CD4-positive, alpha-beta T cell (primary cell): ENCODE results near the gene ERC2. TPM values are rescaled to one million over a fixed set of nuclear protein-coding genes. Genes with fewer than 3 reads are reported as not detected.

Experiments used
- ATAC-seq: fragments of 200-7000 bp; cut with Tn5 transposase; one replicate; pipeline ENCODE4 v1.10.0; 2022; ENCODE audit warnings: mild to moderate bottlenecking; ENCODE audit not compliant: poor library complexity
- CTCF ChIA-PET: fragments of 350-600 bp; sonication (Branson Sonifier 250); formaldehyde crosslinking; loops from one replicate; lab custom pipeline; 2021; ENCODE audit warnings: antibody characterized with exemption, inconsistent platforms; lab: Charles Lee
- POLR2A ChIA-PET: fragments of 350-600 bp; sonication (Branson Sonifier 250); formaldehyde crosslinking; loops from one replicate; lab custom pipeline; 2021; ENCODE audit warnings: antibody characterized with exemption, inconsistent platforms; lab: Charles Lee
- DNase-seq, 14 experiments: peaks; one replicate each; pipeline ENCODE4 v3.0.0-alpha.2; 2013 to 2020; ENCODE audit warnings: mixed read lengths in 2 of 14
- H3K27ac ChIP-seq, 2 donors: one replicate each; pipeline versions ENCODE4 v1.5.1 to v1.7.0; 2013; ENCODE audit warnings: low read length in 2 of 2, low read depth in 1 of 2, mild to moderate bottlenecking in 1 of 2
- H3K27me3 ChIP-seq, 2 experiments: 1 replicate in 1 of 2; 2 replicates in 1 of 2; pipeline versions ENCODE4 v1.6.1 to v1.7.0; 2013; ENCODE audit warnings: low read length in 2 of 2, control low read depth in 1 of 2, mild to moderate bottlenecking in 1 of 2, moderate library complexity in 1 of 2; ENCODE audit not compliant: insufficient read depth in 2 of 2, control insufficient read depth in 1 of 2
- H3K36me3 ChIP-seq: one replicate; pipeline ENCODE4 v1.6.1; 2013; ENCODE audit warnings: low read length, control low read depth; ENCODE audit not compliant: insufficient read depth
- H3K4me1 ChIP-seq: one replicate; pipeline ENCODE4 v1.6.1; 2013; ENCODE audit warnings: low read length, control low read depth; ENCODE audit not compliant: insufficient read depth
- H3K4me3 ChIP-seq: one replicate; pipeline ENCODE4 v1.5.1; 2013; ENCODE audit warnings: mild to moderate bottlenecking, low read length, moderate library complexity
- H3K9me3 ChIP-seq, 2 experiments: 1 replicate in 1 of 2; 2 replicates in 1 of 2; pipeline versions ENCODE4 v1.6.1 to v1.7.0; 2013; ENCODE audit warnings: low read length in 2 of 2, mild to moderate bottlenecking in 2 of 2, control low read depth in 1 of 2, moderate library complexity in 1 of 2; ENCODE audit not compliant: control insufficient read depth in 1 of 2, insufficient read depth in 1 of 2
- H3K27ac Mint-ChIP-seq: one replicate; pipeline ENCODE4 v1.8.0; 2020; ENCODE audit warnings: mixed read lengths
- H3K27me3 Mint-ChIP-seq: one replicate; pipeline ENCODE4 v1.8.0; 2021; ENCODE audit warnings: mixed read lengths
- H3K36me3 Mint-ChIP-seq: one replicate; pipeline ENCODE4 v1.8.0; 2021; ENCODE audit warnings: low read depth, mixed read lengths
- H3K4me1 Mint-ChIP-seq: one replicate; pipeline ENCODE4 v1.8.0; 2021; ENCODE audit warnings: low read depth, mixed read lengths
- H3K4me3 Mint-ChIP-seq: one replicate; pipeline ENCODE4 v1.8.0; 2020; ENCODE audit warnings: mild to moderate bottlenecking, mixed read lengths
- H3K9me3 Mint-ChIP-seq: one replicate; pipeline ENCODE4 v1.8.0; 2020; ENCODE audit warnings: mixed read lengths
- CTCF ChIP-seq: fragments of 200-600 bp; IDR thresholded peaks from one replicate; pipeline ENCODE4 v1.8.0; 2022; ENCODE audit warnings: antibody characterized with exemption, mild to moderate bottlenecking
- intact Hi-C, 2 experiments: fragments of 100-400 bp; cut with DNase I in 1 of 2; cut with micrococcal nuclease in 1 of 2; formaldehyde crosslinking; loops; one replicate each; pipeline versions ENCODE4 v1.15.1 to v1.9.0; 2023 to 2025; cut with DNase I, micrococcal nuclease
- total RNA-seq, 174 experiments: library from RNA in 2 of 174; stranded (reverse) in 2 of 174; gene quantifications; one replicate each; pipeline ENCODE4 v1.2.3 and lab custom pipeline; 2021 to 2026

The ERC2 gene
- total RNA-seq, 2 experiments from 2014 or later, result not detected

GRCh38 chr3:55467099-55467498 lies 1001.2 kb downstream of the ERC2 start:
- Mint-ChIP-seq H3K4me3 (no peak overlapping the region), H3K9me3 (no peaks in the 10 kb centered on the region), H3K27me3 (peaks cover 11% of the 10 kb centered on the region), H3K4me1 (no peaks in the 10 kb centered on the region), H3K27ac (no peak overlapping the region), H3K36me3 (no peaks in the 10 kb centered on the region)
- ATAC-seq, result no peak
- Histone ChIP-seq H3K27ac (no peak overlapping the region), H3K4me1 (no peaks in the 10 kb centered on the region), H3K36me3 (no peaks in the 10 kb centered on the region), H3K27me3 (peaks cover 0 to 3% of the 10 kb centered on the region in 2 experiments), H3K4me3 (no peak overlapping the region), H3K9me3 (peaks cover 0 to 10% of the 10 kb centered on the region in 2 experiments)
- ChIA-PET CTCF (no interaction called here), POLR2A (no interaction called here)
- intact Hi-C loops, result no loop called here
- DNase-seq, result no peak
- no peak for TF ChIP-seq CTCF

- H3K36me3 Mint-ChIP-seq, result no peaks in the 10 kb centered on the region
- intact Hi-C loops, result no loop called here
- H3K27me3 Mint-ChIP-seq, result peaks cover 8% of the 10 kb centered on the region
- Histone ChIP-seq H3K4me3 (no peak overlapping the region), H3K27me3 (no peaks in the 10 kb centered on the region), H3K4me1 (no peaks in the 10 kb centered on the region), H3K27ac (no peak overlapping the region), H3K36me3 (no peaks in the 10 kb centered on the region), H3K9me3 (peaks cover 0 to 7% of the 10 kb centered on the region in 2 experiments)
- ChIA-PET POLR2A (no interaction called here), CTCF (no interaction called here)
- no peak for TF ChIP-seq CTCF
- no peak overlapping the region for H3K4me3 Mint-ChIP-seq
- H3K27ac Mint-ChIP-seq, result no peak overlapping the region
- DNase-seq (no peak), ATAC-seq (no peak)
- no peaks in the 10 kb centered on the region for H3K9me3 Mint-ChIP-seq
- H3K4me1 Mint-ChIP-seq, result no peaks in the 10 kb centered on the region
These were observed 1001.7 kb downstream of the ERC2 start for GRCh38 chr3:55466526-55466925.

- no peaks in the 10 kb centered on the region for H3K4me1 Mint-ChIP-seq
- H3K27ac Mint-ChIP-seq, result no peak overlapping the region
- Histone ChIP-seq H3K4me1 (no peaks in the 10 kb centered on the region), H3K27ac (no peak overlapping the region), H3K4me3 (no peak overlapping the region), H3K27me3 (no peaks in the 10 kb centered on the region), H3K36me3 (no peaks in the 10 kb centered on the region), H3K9me3 (no peaks in the 10 kb centered on the region)
- no peaks in the 10 kb centered on the region for H3K36me3 Mint-ChIP-seq
- no peak overlapping the region for H3K4me3 Mint-ChIP-seq
- ChIA-PET CTCF (no interaction called here), POLR2A (no interaction called here)
- DNase-seq, result no peak
- no peak for ATAC-seq
- intact Hi-C loops, result no loop called here
- TF ChIP-seq CTCF, result no peak
- H3K9me3 Mint-ChIP-seq, result no peaks in the 10 kb centered on the region
- peaks cover 8% of the 10 kb centered on the region for H3K27me3 Mint-ChIP-seq
These were observed 1006.4 kb downstream of the ERC2 start for GRCh38 chr3:55461896-55462295.
